IPS DF 19.7 (cell line): ENCODE results near the gene ANO1.
"Not testable (repeated sequence)": the region's sequence is repeated elsewhere in the genome, so short reads cannot be mapped to it uniquely, and the experiment has no call there.

Experiments
- DNase-seq: peaks from one replicate; pipeline ENCODE4 v3.0.0-alpha.2; 2013; ENCODE audit warnings: low read depth, low spot score

ANO1 gene

DNA sequence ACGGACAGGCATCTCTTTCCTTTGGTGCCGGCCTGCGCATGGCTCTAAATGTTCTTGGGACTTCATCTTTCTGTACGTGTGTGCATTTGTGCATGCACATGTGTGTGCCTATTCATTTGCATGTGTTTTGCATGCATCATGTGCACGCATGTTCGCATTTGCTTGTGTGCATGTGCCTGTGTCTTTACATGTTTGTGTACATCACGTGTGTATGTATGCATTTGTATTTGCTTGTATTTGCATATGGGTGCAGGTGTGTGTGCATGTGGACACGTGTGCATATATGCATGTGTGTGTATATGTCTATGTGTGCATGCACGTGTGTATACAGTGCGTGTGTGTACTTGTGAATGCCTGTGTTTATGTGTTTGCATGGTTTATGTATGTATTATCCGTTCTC, 111.5 kb downstream of the ANO1 start:
- DNase-seq: no peak

DNA sequence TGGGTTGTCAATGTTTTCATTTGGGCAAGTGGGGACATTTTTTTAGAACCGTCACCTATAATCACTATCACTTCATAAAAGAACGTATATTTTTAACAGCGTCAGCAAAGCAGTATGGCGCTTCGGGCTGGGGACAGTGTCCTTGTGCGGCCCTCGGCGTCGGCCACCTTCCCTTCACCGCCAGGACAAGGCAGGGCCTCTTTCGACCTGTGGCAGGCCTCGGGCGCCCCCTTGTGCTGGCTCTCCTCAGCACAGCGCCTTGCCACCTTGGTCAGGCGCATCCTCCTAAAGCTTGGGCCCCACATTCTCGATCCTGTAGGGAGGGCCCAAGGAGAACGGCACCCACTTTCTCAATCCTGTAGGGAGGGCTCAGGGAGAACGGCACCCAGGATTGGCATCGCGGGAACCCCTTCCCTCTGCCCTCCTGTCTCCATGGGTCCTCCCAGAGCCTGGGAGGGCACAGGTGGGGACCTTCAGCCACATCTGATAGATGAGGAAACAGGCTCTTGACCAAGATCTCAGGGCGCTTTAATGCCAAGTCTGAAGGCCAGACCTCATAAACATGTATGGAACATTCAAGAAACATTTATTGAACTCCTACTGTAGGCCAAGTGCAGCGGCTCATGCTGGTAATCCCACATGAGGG, 113.5 kb downstream of the ANO1 start:
- no peak for DNase-seq

DNA sequence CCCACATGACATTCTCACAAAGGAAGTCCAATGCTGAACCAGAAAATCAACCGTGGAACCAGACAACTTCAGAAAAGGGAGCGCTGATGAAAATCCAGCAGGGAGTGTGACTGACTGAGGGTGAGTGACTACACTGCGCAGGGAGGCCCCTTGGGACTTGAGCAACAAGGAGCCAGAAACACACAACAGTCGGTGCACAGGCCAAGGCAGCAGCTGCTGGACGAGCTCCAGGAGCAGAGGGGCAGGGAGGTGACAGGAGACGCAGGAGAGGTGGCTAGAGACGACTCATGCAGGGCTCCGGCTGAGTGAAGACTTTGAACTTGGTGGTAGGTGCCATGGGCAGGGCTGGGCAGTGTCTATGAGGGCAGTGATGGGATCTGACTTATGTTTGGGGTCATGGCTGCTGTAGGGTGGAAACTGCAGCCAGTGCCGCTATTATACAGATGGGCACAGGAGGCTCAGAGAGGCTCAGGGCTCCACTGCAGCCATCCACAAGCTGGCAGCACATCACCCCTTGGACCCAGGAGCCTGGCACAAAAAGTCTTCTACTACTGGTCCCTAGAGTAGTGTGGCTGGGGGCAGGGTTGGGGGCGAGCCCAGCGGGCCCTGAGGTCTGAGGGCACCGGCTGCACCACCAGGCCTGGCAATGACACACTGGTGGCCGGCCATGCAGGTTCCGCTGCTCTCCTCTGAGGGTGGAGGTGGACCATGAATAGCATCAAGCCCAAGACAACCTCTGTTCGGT, 114.7 kb downstream of the ANO1 start:
- DNase-seq: no peak

DNA sequence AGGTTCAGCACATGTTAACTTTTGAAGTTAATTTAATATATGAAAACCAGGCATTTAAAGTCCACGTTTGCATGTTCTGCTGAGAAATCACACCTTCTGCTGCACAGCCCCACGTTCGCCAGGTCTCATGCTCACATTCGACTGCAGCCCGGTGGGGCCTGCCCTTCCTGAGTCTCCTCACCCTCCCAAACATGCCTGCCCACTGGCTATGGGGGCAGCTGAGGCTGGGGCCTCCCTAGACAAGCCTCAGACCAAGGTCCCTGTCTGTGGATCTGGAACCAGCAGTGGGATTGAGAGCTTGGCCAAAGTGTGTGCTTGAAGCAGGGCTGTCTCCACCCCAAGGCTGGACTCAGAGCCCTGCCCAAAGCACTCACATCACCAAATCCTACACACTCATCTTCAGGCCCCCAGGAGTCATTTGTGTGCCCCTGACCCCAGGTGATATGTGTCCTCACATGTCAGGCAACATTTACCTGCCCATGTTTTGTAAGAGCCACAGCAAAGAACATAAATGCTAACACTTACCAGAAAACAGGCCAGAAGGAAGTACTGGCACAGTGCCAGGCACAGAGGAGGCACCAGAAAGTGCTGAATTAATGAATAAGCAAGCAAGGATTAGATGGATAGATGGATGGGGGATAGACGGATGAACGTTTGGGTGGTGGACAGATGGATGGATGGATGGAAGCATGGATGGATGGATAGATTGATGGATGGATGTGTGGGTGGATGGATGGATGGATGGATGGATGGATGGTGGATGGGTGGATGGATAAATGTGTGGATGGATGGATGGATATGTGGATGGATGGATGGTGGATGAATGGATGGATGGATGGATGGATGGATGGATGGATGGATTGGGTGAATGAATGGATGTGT, 115.5 kb downstream of the ANO1 start:
- DNase-seq: no peak

DNA sequence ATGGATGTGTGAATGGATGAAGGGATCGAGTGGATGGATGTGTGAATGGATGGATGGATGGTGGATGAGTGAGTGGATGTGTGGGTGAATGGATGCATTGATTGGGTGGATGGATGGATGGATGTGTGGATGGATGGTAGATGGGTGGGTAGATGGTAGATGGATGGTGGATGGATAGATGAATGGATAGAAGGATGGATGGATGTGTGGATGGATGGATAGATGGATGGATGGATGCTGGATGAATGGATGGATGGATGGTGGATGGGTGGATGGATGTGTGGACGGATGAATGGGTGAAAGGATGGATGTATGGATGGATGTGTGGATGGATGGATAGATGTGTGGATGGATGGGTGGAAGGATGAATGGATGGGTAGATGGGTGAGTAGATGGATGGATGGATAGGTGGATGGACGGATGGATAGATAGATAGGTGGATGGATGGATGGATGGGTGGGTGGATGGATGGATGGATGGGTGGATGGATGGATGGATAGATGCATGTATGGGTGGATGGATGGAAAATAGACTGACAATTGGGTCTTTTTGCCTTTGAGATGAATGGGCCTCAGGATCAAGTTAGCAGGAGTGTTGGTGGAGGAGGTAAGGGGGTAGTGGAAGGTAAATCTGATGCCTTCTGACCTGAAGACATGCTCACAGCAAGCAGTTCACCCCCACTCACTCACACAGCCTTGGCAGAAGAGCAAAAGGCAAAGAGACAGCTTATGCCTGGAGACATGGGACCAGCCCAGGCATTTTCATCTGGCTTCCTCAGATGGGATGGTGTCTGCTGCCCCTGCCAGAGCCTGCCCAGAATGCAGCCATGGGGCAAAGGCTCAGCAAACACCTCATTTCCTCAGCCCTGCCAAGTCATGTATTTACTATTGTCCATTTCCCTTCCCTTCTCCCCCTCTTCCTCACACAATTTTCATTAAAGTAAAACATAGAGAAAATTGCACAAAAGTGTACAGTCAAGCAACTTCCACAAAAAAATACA, 117.0 kb downstream of the ANO1 start:
- DNase-seq: no peak

DNA sequence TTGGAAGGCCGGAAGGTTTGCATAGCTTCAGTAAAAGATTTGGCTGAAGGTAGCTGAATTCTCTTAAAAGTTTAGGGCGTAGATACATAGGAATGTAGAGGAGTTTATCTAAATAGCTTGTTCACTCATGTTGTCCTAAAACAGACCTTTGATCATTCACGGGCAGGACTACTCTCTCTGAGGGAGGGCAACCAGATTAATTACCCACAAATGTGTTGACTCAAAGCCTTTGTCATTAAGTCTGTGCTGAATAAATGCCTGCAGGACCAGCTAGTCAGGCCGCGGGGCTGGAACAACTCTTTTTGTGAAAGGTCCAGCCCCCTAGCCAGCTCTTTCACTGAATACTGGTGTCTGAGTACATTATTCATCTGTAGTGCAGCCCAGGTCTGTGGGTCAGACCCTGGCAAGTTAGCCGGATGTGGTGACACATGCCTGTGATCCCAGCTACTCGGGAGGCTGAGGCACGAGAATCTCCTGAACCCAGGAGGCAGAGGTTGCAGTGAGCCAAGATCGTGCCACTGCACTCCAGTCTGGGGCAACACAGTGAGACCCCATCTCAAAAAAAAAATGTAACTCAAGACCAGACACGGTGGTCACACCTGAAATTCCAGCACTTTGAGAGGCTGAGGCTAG, 122.2 kb downstream of the ANO1 start:
- no peak for DNase-seq

DNA sequence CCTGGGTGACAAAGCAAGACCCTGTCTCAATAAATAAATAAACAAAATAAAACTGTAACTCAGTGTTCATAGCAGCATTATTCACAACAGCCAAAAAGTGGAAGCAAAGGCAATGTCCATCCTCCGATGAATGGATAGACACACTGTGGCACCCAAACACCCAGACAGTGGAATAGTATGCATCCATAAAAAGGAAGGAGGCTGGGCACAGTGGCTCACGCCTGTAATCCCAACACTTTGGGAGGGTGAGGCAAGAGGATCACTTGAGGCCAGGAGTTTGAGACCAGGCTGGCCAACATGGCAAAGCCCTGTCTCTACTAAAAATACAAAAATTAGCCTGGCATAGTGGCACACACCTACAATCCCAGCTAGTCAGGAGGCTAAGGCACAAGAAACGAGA, 122.9 kb downstream of the ANO1 start:
- not testable (repeated sequence) for DNase-seq

DNA sequence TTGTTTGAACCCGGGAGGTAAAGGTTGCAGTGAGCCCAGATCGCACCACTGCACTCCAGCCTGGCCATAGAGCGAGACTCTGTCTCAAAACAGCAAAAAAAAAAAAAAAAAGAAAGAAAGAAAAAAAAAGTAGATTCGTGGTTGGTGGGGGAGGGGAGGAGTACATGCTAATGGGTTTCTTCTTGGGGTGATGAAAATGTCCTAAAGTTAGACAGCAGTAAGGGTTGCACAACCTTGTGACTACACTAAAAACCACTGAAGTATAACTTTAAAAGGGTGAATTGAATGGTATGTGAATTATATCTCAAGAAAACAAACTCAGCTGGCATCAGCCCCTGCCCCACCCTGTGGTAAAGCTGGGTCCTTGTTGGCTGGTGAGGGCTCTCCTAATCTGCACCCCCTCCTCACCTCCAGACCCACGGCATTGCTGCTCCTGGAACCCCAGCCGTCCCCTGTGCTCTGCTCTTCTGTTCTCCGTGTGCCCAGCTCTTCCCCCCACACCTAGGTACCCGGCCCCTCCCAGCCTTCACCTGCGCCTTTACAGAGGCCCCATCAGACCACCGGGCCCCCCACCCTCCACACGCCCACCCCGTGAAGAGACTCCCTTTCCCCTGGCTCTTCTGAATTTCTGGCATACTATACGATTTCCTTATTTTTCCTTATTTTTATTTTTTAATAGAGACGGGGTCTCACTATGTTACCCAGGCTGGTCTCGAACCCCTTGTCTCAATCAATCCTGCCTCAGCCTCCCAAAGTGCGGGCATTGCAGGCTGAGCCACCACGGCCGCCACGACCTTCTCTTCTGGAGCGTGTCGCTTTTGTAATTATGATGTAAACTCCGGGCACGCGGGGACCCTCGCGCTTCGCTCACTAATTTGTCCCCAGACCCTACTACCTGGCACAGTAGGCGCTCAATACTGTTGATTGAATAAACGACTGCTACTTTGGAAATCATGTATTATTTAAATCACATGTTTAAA, 124.1 kb downstream of the ANO1 start:
- no peak for DNase-seq

DNA sequence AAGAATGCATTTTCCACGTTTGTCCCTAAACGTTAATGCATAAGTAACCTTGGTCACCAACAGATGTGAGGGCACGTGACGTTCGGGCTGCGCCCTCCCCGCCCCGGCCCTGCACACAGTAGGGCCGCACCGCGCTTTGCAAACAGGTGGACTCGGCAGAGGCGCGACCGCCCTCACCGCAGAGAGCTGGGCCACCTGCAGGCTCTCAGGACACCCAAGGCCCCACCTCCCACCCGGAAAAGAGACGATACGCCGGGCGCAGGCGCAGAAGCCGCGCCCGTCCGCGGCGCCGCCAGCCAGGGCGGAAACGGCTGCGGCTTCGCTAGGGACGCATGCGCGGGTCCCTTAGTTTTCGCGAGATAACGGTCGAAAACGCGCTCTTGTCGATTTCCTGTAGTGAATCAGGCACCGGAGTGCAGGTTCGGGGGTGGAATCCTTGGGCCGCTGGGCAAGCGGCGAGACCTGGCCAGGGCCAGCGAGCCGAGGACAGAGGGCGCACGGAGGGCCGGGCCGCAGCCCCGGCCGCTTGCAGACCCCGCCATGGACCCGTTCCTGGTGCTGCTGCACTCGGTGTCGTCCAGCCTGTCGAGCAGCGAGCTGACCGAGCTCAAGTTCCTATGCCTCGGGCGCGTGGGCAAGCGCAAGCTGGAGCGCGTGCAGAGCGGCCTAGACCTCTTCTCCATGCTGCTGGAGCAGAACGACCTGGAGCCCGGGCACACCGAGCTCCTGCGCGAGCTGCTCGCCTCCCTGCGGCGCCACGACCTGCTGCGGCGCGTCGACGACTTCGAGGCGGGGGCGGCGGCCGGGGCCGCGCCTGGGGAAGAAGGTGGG, 125.0 kb downstream of the ANO1 start, which contains the start of gene FADD:
TSS of gene FADD (plus strand) at position 377 of the 831 bp plus-strand sequence. CDS start at position 541, 164 bp downstream.
- no peak for DNase-seq

DNA sequence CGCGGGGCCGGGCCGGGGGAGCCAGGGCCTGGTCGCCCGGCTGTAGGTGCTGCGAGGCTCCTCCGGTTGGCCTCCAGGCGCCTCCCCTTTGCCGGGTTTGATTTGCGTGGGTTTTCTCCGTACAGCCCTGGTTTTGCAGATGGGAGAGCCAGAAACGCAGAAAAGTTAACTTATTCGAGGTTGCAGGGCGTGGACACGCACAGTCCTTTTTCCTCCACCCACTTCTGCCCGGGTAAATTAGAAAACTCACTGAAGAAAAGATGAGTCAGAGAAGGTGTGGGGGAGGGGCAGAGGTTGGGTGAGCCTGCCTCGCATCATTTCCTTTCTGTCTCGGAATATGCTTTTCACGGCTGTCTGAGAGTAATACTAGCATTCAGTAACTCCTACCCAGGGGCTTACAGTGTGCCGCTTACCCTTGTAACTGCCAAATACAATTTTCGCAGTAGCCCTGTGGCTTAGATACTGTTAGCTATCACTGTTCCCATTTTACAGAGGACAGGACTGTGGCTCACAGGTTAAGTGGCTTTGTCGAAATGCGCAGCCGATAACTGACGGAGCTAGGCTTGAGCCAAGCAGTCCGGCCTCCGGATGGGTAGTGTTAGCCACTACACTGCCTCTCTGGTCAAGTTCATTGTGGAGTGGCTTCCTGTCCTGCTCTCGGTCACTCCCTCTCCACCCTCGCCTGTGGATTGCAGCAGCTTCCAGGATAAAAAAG, 125.8 kb downstream of the ANO1 start:
- DNase-seq: no peak

DNA sequence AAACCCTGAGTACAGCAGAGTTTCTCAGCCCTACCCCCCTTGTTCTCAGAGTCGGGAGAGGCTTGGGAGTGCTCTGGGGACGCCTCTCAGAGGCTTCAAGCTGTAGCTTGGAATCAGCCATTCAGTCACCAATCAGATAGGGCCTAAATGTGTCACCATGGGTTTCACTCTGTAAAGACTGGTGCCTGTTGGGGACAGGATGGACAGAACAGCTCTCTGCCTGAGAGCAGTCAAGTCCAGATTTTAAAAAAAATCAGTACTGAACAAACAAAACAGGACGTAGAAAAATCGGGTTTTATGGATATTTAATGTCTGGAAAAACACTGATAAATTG, 126.3 kb downstream of the ANO1 start:
- no peak for DNase-seq

DNA sequence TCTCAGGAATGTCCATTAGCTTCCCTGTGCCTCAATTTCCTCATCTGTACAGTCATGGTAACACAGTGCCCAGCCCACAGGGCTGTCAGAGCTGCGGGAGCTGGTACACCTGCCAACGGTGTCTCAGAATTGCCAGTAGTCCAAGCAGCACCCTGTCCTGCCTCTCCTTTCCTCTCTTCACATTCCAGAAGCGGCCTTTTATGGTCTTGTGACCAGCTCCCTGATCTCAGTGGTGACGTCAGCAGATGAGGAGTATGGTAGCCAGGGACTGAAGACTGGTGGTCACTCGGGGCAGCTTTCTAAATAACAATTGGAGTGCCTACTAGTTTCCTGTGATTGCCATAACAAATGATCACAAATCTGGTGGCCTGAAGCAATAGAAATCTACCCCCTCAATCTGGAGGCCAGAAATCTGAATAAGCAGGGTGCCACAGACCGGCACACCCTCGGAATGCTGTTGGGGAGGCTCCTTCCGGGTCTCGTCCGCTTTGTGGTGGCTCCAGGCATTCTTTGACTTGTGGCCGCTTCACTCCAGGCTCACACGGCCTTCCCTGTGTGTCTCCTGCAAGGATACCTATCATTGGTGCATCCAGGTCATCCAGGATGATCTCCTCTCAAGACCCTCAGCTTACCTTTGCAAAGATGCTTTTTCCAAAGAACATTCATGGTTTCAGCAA, 127.1 kb downstream of the ANO1 start:
- DNase-seq: no peak

DNA sequence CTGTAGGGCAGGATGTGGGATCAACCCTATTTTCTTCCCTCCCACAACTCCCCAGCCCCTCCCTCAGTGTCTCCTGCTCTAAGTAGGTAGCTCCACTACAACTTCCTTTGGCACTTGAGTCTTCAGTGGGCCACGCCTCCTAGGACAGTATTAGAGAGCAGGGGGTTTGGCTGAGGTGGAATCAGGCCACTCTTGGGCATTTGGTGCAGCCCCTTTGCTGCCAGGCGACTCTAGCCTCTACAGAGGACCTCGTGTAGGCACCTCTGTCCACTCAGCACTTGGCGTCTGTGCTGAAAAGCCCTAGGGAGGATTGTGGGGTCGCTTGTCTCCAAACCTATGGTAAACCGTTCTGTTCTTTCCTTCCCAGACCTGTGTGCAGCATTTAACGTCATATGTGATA, 127.6 kb downstream of the ANO1 start:
- DNase-seq: no peak

DNA sequence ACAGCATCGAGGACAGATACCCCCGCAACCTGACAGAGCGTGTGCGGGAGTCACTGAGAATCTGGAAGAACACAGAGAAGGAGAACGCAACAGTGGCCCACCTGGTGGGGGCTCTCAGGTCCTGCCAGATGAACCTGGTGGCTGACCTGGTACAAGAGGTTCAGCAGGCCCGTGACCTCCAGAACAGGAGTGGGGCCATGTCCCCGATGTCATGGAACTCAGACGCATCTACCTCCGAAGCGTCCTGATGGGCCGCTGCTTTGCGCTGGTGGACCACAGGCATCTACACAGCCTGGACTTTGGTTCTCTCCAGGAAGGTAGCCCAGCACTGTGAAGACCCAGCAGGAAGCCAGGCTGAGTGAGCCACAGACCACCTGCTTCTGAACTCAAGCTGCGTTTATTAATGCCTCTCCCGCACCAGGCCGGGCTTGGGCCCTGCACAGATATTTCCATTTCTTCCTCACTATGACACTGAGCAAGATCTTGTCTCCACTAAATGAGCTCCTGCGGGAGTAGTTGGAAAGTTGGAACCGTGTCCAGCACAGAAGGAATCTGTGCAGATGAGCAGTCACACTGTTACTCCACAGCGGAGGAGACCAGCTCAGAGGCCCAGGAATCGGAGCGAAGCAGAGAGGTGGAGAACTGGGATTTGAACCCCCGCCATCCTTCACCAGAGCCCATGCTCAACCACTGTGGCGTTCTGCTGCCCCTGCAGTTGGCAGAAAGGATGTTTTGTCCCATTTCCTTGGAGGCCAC, 128.3 kb downstream of the ANO1 start:
- DNase-seq: no peak

DNA sequence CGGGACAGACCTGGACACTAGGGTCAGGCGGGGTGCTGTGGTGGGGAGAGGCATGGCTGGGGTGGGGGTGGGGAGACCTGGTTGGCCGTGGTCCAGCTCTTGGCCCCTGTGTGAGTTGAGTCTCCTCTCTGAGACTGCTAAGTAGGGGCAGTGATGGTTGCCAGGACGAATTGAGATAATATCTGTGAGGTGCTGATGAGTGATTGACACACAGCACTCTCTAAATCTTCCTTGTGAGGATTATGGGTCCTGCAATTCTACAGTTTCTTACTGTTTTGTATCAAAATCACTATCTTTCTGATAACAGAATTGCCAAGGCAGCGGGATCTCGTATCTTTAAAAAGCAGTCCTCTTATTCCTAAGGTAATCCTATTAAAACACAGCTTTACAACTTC, 128.9 kb downstream of the ANO1 start:
- no peak for DNase-seq

DNA sequence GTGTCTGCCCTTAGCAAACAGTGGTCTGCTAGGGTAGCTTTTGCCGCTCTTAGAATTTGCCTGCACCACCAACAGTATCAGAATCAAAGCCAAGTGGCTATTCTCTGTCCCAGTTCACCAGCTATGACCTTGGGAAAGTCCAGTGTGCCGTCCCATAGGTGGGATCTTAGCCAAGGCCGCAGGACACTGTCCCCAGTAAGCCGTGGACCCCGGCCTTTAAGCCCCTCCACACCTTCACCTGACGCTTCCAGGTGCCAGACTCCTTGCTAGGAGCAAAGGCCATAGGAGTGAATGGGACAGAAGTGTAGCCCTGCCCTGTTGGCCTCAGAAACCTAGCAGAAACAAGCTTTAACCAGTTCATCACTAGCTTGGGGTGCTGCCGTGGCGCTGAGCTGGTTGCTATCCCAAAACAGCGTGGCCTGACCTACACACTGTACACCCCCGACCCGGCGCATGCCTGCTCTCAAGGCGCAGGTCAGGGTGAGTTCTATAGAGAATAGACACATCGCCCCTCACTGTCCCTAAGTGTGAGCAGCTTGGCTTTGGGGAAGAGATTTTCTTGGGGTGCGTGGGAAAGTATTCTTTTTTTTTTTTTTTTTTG, 129.5 kb downstream of the ANO1 start:
- no peak for DNase-seq
